B cell (primary cell): ENCODE measurements around the gene EPHB4.

ENCODE experiments used
- EZH2 ChIP-seq: IDR thresholded peaks from 2 replicates; pipeline ENCODE4 v1.6.1; 2012; ENCODE audit warnings: borderline replicate concordance, low read depth, mild to moderate bottlenecking, moderate library complexity, low read length; ENCODE audit not compliant: insufficient read depth, poor library complexity, severe bottlenecking
- TF ChIP-seq, protein P1 (sequence below): fragments of 200-600 bp; IDR thresholded peaks from one replicate; pipeline ENCODE4 v1.8.0; 2022; ENCODE audit warnings: antibody characterized with exemption, mild to moderate bottlenecking

DNA sequence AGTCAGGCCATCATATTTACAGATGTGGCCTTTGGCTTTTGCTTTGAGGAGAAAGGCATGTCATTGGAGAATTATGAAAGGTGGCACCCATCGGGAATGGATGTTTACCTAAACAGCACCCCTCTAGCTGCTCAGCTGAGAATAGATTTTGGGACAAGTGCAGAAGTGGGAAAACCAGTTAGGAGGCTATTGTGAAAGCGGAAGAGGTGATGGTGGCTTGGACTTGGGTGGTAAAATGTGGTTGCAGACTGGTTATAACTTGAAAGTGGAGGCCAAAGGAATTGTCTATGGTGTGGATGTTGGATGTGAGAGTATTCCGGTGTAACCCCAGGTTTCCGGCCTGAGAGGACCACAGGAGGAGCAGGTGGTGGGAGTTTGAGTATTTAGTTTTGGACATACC is 20.0 kb upstream of the EPHB4 start:
- TF ChIP-seq, protein P1, sequence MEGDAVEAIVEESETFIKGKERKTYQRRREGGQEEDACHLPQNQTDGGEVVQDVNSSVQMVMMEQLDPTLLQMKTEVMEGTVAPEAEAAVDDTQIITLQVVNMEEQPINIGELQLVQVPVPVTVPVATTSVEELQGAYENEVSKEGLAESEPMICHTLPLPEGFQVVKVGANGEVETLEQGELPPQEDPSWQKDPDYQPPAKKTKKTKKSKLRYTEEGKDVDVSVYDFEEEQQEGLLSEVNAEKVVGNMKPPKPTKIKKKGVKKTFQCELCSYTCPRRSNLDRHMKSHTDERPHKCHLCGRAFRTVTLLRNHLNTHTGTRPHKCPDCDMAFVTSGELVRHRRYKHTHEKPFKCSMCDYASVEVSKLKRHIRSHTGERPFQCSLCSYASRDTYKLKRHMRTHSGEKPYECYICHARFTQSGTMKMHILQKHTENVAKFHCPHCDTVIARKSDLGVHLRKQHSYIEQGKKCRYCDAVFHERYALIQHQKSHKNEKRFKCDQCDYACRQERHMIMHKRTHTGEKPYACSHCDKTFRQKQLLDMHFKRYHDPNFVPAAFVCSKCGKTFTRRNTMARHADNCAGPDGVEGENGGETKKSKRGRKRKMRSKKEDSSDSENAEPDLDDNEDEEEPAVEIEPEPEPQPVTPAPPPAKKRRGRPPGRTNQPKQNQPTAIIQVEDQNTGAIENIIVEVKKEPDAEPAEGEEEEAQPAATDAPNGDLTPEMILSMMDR = no peak
- TF ChIP-seq EZH2 = no peak
